IgD-negative memory B cell (primary cell): Measurements from ENCODE around the gene OMP. TPM values are rescaled to one million over a fixed set of nuclear protein-coding genes. Genes with fewer than 3 reads are reported as not detected.
A peak's percentile ranks its signal among the peaks of the same experiment; 100 is the strongest.

Source experiments
- H3K27ac Mint-ChIP-seq, 3 donors: one replicate each; pipeline ENCODE4 v1.8.0; 2020 to 2022; ENCODE audit warnings: mild to moderate bottlenecking in 3 of 3, mixed read lengths in 3 of 3, moderate library complexity in 1 of 3
- H3K27me3 Mint-ChIP-seq: one replicate; pipeline ENCODE4 v1.8.0; 2021; ENCODE audit warnings: mixed read lengths
- H3K36me3 Mint-ChIP-seq: one replicate; pipeline ENCODE4 v1.8.0; 2020; ENCODE audit warnings: mild to moderate bottlenecking, mixed read lengths
- H3K4me1 Mint-ChIP-seq, 3 donors: one replicate each; pipeline ENCODE4 v1.8.0; 2020 to 2022; ENCODE audit warnings: mixed read lengths in 3 of 3, mild to moderate bottlenecking in 1 of 3
- H3K4me3 Mint-ChIP-seq, 4 donors: one replicate each; pipeline ENCODE4 v1.8.0; 2020 to 2022; ENCODE audit warnings: mild to moderate bottlenecking in 4 of 4, mixed read lengths in 4 of 4, moderate library complexity in 3 of 4
- H3K9me3 Mint-ChIP-seq, 3 donors: one replicate each; pipeline ENCODE4 v1.8.0; 2020 to 2021; ENCODE audit warnings: mixed read lengths in 3 of 3, mild to moderate bottlenecking in 1 of 3
- polyA plus RNA-seq: library from polyadenylated mRNA; unstranded; fragments of 300-500 nt; fragmentation: Illumina TruSeq; gene quantifications from one replicate; pipeline ENCODE4 v1.2.3, GENCODE V29; 2021

Gene OMP
- polyA plus RNA-seq, 1 donor from 2014 or later: not detected

DNA sequence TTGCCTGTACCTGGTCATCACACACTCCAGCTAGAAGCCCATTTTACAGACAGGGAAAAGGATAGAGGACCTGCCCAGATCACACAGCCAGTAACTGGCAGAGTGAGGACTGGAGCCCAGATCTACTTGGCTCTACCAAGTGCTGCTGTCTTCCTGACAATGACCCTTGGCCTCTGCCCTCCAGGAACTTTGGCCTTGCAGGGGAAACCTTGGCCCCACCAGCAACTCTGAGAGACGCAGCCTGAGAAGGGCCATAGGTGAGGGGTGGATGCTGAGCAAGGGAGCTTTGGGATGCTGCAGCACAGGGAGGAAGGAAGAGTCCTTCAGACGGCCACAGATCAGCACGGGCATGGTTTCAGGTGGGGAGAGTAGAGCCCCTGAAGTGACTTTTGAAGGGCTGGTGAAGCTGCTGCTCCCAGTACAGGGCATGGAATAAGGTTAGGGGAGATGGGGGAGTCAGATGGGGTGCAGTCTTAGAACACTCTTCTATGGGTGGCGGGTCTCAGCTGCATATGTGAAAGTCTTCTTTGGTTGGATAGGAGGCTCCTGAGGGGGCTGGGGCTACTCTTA is 37.9 kb upstream of the OMP start:
- H3K27me3 Mint-ChIP-seq: peaks cover 4% of the 10 kb centered on the region
- H3K27ac Mint-ChIP-seq: peak overlapping the region in 2 of 3 donors; percentile 14 to 65
- peak overlapping the region in 3 of 4 donors; percentile 8 to 99 (median 78) for H3K4me3 Mint-ChIP-seq
- H3K9me3 Mint-ChIP-seq: peaks cover 0 to 9% (median 4%) of the 10 kb centered on the region in 3 donors
- H3K4me1 Mint-ChIP-seq: peaks cover 3 to 9% (median 3%) of the 10 kb centered on the region in 3 donors
- no peaks in the 10 kb centered on the region for H3K36me3 Mint-ChIP-seq

DNA sequence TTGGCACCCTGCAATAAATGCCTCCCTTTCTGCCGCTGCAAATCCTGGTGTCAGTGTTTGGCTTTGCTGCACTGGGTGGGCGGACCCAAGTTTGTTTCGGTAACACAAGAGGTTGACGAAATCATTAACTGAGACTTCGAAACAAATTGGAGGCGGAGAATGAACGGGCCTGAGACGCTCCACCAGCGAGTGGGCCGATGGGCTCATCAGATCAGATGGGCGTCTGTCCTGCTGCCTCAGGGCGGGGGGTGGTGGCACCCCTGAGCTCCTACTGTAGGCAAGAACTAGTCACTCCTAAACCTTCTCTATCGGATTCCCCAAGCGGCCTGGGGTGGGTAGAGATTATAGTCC is 36.8 kb upstream of the OMP start:
- peaks cover 3 to 9% (median 3%) of the 10 kb centered on the region in 3 donors for H3K4me1 Mint-ChIP-seq

DNA sequence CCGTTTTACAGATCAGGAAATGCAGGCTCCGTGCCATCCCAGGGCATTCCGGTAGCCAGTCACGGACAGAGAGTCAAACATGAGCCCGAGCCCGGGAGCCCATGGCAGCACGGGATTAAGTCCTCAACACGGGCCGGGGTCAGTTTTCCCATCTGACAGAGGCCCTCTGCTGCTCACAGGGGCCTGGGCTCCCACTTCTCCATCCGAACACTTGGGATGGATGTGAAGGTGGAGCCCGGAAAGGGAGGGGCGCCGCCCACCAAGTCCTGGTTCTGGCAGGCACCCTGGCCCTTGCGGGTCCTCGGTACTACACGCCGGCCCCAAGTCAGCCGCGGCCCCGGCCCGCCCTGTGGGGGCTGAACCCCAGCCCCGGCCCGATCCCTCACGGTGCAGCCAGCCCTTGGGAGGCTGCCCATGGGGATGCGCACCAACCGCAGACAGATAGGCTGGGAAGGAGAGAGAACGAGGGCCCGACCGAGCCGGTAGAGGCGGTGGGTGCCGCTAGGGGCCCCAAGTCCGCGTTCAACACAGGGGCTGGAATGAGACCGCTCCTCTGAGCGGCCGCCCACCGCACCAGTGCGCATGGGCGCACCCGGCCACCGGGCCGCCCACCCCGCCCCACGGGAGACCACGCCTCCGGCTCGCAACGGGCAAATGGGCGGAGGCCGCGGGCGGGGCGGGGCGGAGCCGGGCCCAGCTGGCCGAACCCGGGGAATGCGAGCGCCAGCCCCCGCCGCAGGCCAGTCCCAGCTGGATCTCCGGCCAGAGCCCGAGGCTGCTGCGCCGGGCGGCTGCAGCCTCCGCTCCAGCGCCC is 36.2 kb upstream of the OMP start, which contains the start of gene CAPN5:
TSS of gene CAPN5 (plus strand) at position 743 of the 814 bp plus-strand sequence. CDS start 17,916 bp downstream, outside the sequence.
- Mint-ChIP-seq H3K4me3 (peak within 1 kb of the TSS; percentile 82 to 99 (median 91)), H3K9me3 (no peaks in the 10 kb centered on the region), H3K36me3 (no peaks in the 10 kb centered on the region), H3K27ac (peak within 1 kb of the TSS; percentile 41 to 94 (median 64)), H3K4me1 (peaks cover 3 to 9% (median 3%) of the 10 kb centered on the region in 3 donors), H3K27me3 (peaks cover under 1% of the 10 kb centered on the region)

More for the DNA sequence above, 36.8 kb upstream of the OMP start:
- Mint-ChIP-seq H3K36me3 (no peaks in the 10 kb centered on the region), H3K4me3 (peak overlapping the region; percentile 82 to 99 (median 90)), H3K9me3 (peaks cover 0 to 6% (median 0%) of the 10 kb centered on the region in 3 donors), H3K27me3 (peaks cover 4% of the 10 kb centered on the region), H3K27ac (peak overlapping the region; percentile 41 to 94 (median 59))

DNA sequence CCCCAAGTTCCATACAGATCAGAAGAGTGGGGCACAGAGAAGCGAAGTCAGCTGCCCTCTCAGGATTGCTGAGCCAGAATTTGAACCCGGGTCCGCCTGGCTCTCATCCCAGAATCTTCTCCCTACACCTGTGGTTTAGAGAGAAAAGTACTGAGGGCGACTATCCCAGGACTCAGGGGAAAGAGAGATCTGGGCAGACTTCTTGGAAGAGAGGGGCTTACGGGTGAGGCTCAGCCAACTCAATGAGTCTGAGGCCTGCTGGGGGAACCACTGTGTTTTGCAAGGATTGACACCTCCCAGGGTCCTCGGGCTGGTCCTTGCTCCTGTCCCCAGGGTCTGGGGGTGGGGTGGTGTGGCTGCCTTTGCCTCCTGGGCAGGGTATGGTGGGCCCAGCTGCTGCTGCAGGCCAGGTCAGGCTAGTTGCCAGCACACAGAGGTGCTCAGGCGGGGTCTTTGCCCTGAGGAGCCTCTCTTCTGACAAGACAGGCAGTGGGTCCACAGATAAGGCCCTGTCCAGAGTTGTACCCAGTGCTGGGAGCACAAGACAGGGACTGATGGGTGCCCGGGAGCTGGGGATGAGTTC is 34.7 kb upstream of the OMP start:
- Mint-ChIP-seq H3K36me3 (no peaks in the 10 kb centered on the region), H3K27me3 (no peaks in the 10 kb centered on the region), H3K27ac (peak overlapping the region; percentile 16 to 88 (median 64)), H3K4me1 (peaks cover 3 to 9% (median 8%) of the 10 kb centered on the region in 3 donors), H3K4me3 (peak overlapping the region in 3 of 4 donors; percentile 76 to 90 (median 85)), H3K9me3 (peaks cover 0 to 2% (median 0%) of the 10 kb centered on the region in 3 donors)

DNA sequence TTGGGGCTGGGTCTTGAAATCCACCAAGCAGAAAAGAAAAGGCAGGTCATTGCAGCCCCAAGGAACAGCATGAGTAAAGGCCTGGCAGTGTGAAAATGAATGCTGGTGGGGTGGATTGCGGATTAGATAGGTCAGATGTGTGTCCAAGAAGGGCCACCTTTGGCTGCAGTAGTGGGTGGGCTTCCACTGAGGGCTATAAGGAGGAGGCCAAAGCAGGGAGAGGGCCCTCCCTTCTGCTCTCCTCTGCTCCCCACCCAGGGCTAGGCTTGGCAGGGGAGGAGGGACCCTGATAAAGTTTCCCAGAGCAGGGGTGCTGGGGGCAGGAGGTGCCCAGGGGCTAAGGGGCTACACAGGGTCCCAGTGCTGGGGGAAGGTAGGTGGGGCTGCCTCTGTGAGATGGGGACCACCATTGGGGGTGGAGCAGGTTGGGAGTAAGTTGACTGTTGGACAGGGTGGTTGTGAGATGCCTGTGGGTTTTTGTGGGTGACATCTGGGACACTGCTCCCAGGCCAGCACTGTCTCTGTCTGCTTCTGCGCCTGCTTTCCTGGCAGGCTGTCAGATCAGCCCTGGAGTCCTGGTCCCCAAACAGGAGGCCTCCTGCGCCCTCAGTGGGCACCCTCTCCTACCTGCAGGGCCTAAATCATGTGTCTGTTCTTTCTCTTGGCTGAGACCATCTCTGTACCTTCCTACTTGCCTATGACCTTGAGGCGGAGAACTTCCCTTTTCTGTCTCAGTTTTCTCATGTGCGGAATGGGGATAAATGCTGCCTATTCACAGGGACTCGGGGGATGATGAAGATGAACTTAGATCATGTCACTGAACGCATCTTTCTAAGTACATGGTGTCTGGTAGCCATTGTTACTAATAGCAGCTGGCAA is 33.9 kb upstream of the OMP start:
- peaks cover 0 to 2% (median 0%) of the 10 kb centered on the region in 3 donors for H3K9me3 Mint-ChIP-seq

DNA sequence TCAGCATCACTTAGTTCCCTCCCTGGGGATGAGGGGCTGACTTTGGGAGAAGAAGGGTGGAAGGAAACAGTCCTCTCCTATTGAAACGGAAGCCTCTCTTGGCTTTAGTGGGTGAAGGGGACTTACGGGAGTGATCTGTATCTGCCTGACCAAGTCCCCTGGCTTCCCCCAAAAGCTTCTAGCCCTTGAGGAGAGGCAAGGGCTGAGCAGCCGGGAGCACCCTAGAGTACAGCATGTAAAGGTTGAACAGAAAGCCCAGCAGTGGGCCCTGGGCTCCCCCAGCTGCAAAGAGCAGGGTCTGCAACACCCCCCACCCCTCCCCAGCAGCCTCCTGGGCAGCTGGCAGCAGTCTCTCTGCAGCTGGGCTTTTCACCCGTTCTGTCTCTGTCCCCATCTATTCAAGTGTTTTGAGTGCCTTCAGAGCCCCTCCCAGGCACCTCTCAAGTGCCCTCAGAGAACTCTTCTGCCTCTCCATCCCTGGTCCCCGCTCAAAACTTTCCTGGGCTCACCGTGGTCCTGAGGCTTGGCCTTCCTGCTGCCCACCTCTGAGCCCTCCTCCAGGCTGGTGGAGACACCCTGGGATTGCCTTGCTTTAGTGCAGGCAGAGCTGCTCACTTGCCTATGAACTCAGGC is 33.2 kb upstream of the OMP start:
- Mint-ChIP-seq H3K4me1 (peaks cover 3 to 9% (median 8%) of the 10 kb centered on the region in 3 donors), H3K27me3 (no peaks in the 10 kb centered on the region), H3K9me3 (peaks cover 0 to 2% (median 0%) of the 10 kb centered on the region in 3 donors), H3K36me3 (no peaks in the 10 kb centered on the region), H3K27ac (no peak overlapping the region), H3K4me3 (peak overlapping the region in 2 of 4 donors; percentile 9 to 55)

More for the DNA sequence above, 33.9 kb upstream of the OMP start:
- peak overlapping the region in 3 of 4 donors; percentile 46 to 85 (median 70) for H3K4me3 Mint-ChIP-seq
- peak overlapping the region in 1 of 3 donors; percentile 88 for H3K27ac Mint-ChIP-seq
- no peaks in the 10 kb centered on the region for H3K36me3 Mint-ChIP-seq
- H3K27me3 Mint-ChIP-seq: no peaks in the 10 kb centered on the region
- H3K4me1 Mint-ChIP-seq: peaks cover 3 to 9% (median 8%) of the 10 kb centered on the region in 3 donors

DNA sequence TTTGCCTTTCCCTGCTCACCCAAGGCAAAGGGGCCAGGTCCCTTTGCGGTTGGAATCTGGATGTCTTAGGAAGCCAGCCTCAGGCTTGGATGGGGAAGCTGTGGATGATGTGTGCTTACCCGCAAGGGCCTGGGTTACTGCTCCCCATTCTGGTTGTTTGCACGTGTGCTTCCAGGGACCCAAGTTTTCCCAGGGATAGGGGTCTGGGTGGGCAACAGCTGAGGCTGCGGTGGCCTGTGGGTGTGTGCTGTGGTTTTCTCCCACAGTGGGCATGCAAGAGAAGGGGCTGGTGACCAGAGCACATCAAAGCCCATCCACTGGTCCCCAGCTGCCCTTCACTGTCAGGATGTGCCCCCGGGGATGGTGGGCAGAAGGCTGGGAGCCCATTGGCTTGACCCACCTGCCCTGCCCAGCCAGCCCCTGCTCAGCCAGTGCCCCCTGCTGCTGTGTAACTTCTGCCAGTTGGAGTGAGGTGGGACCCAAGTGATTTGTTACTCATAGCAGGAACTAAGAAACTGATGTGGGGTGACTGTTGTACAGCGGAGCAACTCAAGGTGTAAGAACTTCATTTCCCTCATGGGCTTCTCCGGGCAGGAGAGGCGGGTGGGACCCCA is 32.6 kb upstream of the OMP start:
- Mint-ChIP-seq H3K4me3 (peak overlapping the region in 1 of 4 donors; percentile 38), H3K4me1 (peaks cover 3 to 9% (median 8%) of the 10 kb centered on the region in 3 donors), H3K36me3 (no peaks in the 10 kb centered on the region), H3K27me3 (no peaks in the 10 kb centered on the region), H3K27ac (no peak overlapping the region), H3K9me3 (peaks cover 0 to 2% (median 0%) of the 10 kb centered on the region in 3 donors)

DNA sequence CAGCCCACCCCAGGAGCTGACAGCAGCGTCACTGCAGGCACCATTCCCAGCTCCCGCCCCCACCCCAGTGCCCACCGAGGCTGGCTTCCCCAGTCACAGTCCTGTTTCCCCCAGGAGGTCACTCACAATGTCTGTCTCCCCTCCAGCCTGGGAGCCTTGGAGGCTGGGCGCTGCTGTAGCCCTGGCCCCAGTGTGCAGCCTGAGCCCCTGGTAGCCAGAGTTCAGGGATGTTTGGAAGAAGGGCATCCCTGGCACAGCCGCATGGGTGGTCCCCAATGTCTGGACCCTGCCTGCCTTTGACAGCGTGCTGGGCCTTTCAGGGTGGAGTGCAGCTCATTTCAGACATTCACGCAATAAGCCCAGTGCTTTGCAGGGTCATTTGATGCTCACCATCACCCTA is 31.6 kb upstream of the OMP start:
- Mint-ChIP-seq H3K4me1 (peaks cover 0 to 6% (median 1%) of the 10 kb centered on the region in 3 donors), H3K36me3 (no peaks in the 10 kb centered on the region), H3K4me3 (peak overlapping the region in 1 of 4 donors; percentile 17), H3K9me3 (peaks cover 0 to 2% (median 0%) of the 10 kb centered on the region in 3 donors), H3K27me3 (no peaks in the 10 kb centered on the region), H3K27ac (peak overlapping the region in 1 of 3 donors; percentile 83)

DNA sequence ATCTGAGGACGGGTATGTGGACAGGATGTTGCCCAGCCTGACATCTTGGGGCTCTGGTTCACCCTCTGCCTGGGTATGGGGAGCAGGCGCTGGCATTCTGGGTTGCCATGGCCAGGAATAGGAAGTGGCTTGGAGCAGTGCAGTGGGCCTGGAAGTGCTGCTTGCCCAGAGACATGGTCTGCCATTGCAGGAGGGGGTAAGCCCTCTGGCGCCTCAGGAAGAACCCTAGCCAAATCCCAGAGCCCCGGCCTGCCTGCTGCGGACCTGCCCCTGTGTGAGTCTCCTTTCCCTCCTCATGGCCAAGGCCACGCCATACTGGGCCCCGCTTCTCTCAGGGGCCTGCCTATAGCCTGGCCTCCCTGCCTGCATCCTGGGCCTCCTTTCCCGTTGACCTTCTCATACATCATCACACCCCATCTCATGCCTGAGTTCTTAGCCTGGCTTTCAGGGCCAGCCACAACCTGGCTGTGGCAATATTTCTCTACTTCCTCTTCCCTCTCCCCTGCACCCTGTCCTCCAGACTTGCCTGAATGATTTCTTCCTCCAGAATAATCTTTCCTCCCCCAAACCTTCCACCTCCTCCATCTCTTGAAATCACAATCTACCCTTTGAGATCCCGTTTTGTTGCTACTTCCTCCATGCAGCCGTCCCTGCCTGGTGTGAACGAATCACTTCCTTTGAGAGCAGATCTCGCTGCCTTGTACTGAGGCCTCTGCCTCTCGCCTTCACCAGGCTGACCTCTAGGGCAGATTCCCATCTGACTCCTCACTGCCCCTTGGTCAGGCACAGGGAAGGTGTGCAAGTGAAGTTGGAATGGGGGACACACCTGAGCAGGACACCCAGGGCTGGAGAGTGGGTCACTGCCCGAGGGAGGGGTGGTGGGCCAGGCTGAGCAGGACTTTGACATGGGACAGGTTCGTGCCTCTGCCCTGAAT is 30.7 kb upstream of the OMP start:
- H3K27ac Mint-ChIP-seq: no peak overlapping the region
- no peak overlapping the region for H3K4me3 Mint-ChIP-seq
- H3K4me1 Mint-ChIP-seq: peaks cover 0 to 6% (median 0%) of the 10 kb centered on the region in 3 donors
- H3K27me3 Mint-ChIP-seq: no peaks in the 10 kb centered on the region
- no peaks in the 10 kb centered on the region for H3K36me3 Mint-ChIP-seq
- H3K9me3 Mint-ChIP-seq: peaks cover 0 to 2% (median 0%) of the 10 kb centered on the region in 3 donors

DNA sequence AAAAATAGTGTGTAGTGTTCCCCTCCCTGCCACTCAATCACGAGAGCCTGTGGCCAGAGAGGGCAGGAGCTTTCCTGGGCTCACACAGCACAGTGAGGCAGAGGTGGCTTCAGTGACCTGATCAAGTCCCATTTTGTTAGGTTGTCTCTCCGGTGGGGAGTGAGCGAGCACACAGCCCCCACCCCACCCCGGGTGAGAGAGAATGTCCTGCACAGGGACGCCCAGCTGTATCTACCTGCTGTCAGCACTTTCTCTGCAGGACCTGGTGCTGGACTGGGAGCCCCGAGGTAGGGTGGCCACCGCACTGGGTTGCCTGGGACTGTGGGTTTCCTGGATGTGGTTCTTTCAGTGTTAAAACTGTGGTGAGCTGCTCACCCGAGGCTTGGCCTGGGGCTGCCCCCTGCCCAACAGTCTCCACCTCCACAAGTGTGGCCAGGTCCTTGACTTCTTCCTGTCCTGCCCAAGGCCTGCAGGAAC is 29.8 kb upstream of the OMP start:
- Mint-ChIP-seq H3K27me3 (peaks cover 1% of the 10 kb centered on the region), H3K27ac (no peak overlapping the region), H3K4me1 (peaks cover 0 to 6% (median 0%) of the 10 kb centered on the region in 3 donors), H3K36me3 (no peaks in the 10 kb centered on the region), H3K9me3 (peaks cover 0 to 2% (median under 1%) of the 10 kb centered on the region in 3 donors), H3K4me3 (no peak overlapping the region)

DNA sequence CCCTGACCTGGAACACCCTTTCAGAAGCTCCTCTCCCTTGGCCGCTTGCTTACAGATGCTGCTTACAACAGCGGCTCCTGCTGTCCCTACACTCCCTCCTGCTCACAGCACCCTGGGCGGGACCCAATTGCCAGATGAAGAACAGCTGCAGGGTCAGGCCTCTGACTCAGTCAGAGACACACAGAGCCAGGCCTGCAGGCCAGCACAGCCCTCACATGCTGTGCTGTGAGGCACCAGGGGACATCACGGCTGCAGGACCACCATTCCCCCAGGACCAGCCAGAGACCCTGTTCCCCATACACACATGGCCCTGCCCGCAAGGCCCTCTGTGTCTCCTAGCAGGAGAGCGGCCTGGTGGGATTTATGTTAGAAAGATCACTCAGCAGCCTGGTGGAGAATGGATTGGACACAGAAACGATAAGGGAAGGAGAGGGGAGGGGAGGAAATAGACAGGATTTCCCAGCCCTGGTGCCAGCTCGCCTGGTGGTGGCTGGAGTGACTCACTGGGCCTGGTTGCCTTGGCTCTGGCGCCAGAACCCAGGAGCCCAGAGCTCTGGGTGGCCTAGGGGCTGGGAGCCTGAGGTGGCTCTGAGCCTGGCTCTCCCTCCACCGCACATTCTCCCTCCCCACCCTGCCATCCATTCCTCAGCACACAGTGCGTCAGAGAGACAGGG is 29.2 kb upstream of the OMP start:
- Mint-ChIP-seq H3K36me3 (no peaks in the 10 kb centered on the region), H3K27me3 (peaks cover 4% of the 10 kb centered on the region), H3K27ac (no peak overlapping the region), H3K4me1 (peaks cover 0 to 6% (median 0%) of the 10 kb centered on the region in 3 donors), H3K4me3 (peak overlapping the region in 1 of 4 donors; percentile 65), H3K9me3 (peaks cover 0 to 2% (median 2%) of the 10 kb centered on the region in 3 donors)

DNA sequence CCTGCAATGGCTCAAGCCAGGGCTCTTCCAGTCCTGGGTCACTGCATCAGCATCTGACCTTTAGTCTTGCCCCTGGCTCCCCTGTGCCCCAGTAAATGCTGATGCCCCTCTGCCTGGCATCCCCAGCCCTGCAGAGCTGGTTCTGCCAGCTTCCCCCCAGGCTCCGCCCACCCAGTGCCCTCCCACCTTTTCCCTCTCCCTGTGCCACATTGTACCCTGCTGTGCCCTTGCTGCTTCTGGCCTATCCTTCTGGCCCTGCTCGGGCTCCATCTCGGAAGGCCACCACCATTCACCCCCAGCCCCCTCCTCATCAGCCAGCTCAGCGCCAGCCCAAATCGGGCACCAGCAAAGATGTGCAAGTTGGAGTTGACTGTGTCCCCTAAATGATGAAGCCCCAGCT is 28.4 kb upstream of the OMP start:
- Mint-ChIP-seq H3K36me3 (no peaks in the 10 kb centered on the region), H3K4me1 (peaks cover 0 to 6% (median 0%) of the 10 kb centered on the region in 3 donors), H3K4me3 (no peak overlapping the region), H3K9me3 (peaks cover 2 to 6% (median 6%) of the 10 kb centered on the region in 3 donors), H3K27ac (peak overlapping the region in 1 of 3 donors; percentile 18), H3K27me3 (peaks cover 4% of the 10 kb centered on the region)
